Astrocyte (in vitro differentiated cells and primary cell): ENCODE measurements around the gene MAP2.

Source experiments
- EZH2 ChIP-seq: IDR thresholded peaks from 2 replicates; pipeline ENCODE4 v1.6.1; 2012; ENCODE audit warnings: mild to moderate bottlenecking, low read length, inconsistent platforms; ENCODE audit not compliant: insufficient read depth
- TF ChIP-seq, protein P1 (sequence below): IDR thresholded peaks from 2 replicates; pipeline ENCODE4 v1.5.1; 2011; ENCODE audit warnings: low read depth, mild to moderate bottlenecking, inconsistent platforms, low read length, moderate library complexity; ENCODE audit not compliant: insufficient read depth

DNA sequence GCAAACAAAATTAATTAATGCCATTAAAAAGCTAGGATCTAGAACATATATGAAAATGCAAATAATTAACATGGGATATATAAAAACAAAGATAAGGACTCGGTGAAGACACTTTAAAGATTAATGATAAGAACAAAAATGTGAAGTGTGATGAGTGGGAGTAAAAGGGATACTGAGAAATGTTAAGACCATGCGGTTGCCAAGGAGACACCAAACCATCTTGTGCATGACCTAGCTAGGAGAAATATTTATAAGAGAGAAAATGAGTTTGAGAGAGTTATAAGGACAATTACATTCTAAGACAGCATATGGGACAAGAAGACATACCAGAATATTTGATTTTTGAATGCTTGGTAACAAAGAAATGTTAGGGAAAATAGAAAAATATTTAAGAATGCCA lies 25.4 kb upstream of the MAP2 start:
- TF ChIP-seq, protein P1, sequence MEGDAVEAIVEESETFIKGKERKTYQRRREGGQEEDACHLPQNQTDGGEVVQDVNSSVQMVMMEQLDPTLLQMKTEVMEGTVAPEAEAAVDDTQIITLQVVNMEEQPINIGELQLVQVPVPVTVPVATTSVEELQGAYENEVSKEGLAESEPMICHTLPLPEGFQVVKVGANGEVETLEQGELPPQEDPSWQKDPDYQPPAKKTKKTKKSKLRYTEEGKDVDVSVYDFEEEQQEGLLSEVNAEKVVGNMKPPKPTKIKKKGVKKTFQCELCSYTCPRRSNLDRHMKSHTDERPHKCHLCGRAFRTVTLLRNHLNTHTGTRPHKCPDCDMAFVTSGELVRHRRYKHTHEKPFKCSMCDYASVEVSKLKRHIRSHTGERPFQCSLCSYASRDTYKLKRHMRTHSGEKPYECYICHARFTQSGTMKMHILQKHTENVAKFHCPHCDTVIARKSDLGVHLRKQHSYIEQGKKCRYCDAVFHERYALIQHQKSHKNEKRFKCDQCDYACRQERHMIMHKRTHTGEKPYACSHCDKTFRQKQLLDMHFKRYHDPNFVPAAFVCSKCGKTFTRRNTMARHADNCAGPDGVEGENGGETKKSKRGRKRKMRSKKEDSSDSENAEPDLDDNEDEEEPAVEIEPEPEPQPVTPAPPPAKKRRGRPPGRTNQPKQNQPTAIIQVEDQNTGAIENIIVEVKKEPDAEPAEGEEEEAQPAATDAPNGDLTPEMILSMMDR = no peak
- no peak for TF ChIP-seq EZH2
